Myocyte (in vitro differentiated cells): ENCODE results near the gene TMEM117. TPM values are rescaled to one million over a fixed set of nuclear protein-coding genes. Genes with fewer than 3 reads are reported as not detected.

Experiments used
- DNase-seq: peaks from one replicate; pipeline ENCODE4 v3.0.0-alpha.2; 2012; ENCODE audit warnings: low read depth
- total RNA-seq: library from RNA; depleted of rRNA; stranded (reverse); fragments of >200 nt; gene quantifications from 2 replicates; pipeline ENCODE4 v1.2.3, GENCODE V29; 2014

TMEM117 gene
- total RNA-seq, 1 donor from 2014 or later: 25.6 TPM

- no peak for DNase-seq
These were observed 47.9 kb downstream of the TMEM117 start for GRCh38 chr12:43883748-43884147.

- no peak for DNase-seq
These were observed 49.0 kb downstream of the TMEM117 start for GRCh38 chr12:43884683-43885410.

- no peak for DNase-seq
These were observed 51.5 kb downstream of the TMEM117 start for GRCh38 chr12:43887397-43887796.

- peak; percentile 56 for DNase-seq
These were observed 56.1 kb downstream of the TMEM117 start for GRCh38 chr12:43891856-43892574.

- DNase-seq: peak; percentile 41
These were observed 57.8 kb downstream of the TMEM117 start for GRCh38 chr12:43893670-43894069.

GRCh38 chr12:43895580-43896206 is 59.8 kb downstream of the TMEM117 start:
- peak; percentile 28 for DNase-seq

- no peak for DNase-seq
These were observed 60.6 kb downstream of the TMEM117 start for GRCh38 chr12:43896496-43896895.

- DNase-seq: no peak
These were observed 62.6 kb downstream of the TMEM117 start for GRCh38 chr12:43898474-43898873.

GRCh38 chr12:43899574-43899973 is 63.7 kb downstream of the TMEM117 start:
- no peak for DNase-seq

GRCh38 chr12:43903686-43904085 is 67.8 kb downstream of the TMEM117 start:
- no peak for DNase-seq

GRCh38 chr12:43912859-43913258 is 77.0 kb downstream of the TMEM117 start:
- no peak for DNase-seq

GRCh38 chr12:43914391-43914790 is 78.5 kb downstream of the TMEM117 start:
- DNase-seq: no peak

- DNase-seq: peak; percentile 17
These were observed 79.1 kb downstream of the TMEM117 start for GRCh38 chr12:43914923-43915468.

- no peak for DNase-seq
These were observed 82.0 kb downstream of the TMEM117 start for GRCh38 chr12:43917896-43918295.

GRCh38 chr12:43921666-43922337 is 85.9 kb downstream of the TMEM117 start:
- peak; percentile 22 for DNase-seq

- no peak for DNase-seq
These were observed 94.2 kb downstream of the TMEM117 start for GRCh38 chr12:43930032-43930431.

GRCh38 chr12:43931187-43931586 is 95.3 kb downstream of the TMEM117 start:
- no peak for DNase-seq

GRCh38 chr12:43935581-43935980 is 99.7 kb downstream of the TMEM117 start:
- no peak for DNase-seq

GRCh38 chr12:43937947-43938346 is 102.1 kb downstream of the TMEM117 start:
- DNase-seq: no peak

- DNase-seq: no peak
These were observed 106.5 kb downstream of the TMEM117 start for GRCh38 chr12:43942379-43942778.

GRCh38 chr12:43945983-43946382 is 110.1 kb downstream of the TMEM117 start:
- no peak for DNase-seq
